OCI-LY7 (cell line): ENCODE data around the gene SPRED2.

Experiments used
- EZH2phosphoT487 ChIP-seq: fragments of 200-600 bp; sonication (generic); IDR thresholded peaks from 2 replicates; pipeline ENCODE4 v1.6.1; 2018; ENCODE audit warnings: low read depth, borderline replicate concordance, mild to moderate bottlenecking, mixed run types, antibody characterized with exemption, low read length, moderate library complexity, mixed read lengths
- TF ChIP-seq, protein P1 (sequence below): fragments of 200-600 bp; sonication (generic); conservative IDR thresholded peaks from 2 replicates; pipeline ENCODE4 v1.5.1; 2014; ENCODE audit warnings: mild to moderate bottlenecking, antibody characterized with exemption, low read length, moderate library complexity, mixed read lengths

DNA sequence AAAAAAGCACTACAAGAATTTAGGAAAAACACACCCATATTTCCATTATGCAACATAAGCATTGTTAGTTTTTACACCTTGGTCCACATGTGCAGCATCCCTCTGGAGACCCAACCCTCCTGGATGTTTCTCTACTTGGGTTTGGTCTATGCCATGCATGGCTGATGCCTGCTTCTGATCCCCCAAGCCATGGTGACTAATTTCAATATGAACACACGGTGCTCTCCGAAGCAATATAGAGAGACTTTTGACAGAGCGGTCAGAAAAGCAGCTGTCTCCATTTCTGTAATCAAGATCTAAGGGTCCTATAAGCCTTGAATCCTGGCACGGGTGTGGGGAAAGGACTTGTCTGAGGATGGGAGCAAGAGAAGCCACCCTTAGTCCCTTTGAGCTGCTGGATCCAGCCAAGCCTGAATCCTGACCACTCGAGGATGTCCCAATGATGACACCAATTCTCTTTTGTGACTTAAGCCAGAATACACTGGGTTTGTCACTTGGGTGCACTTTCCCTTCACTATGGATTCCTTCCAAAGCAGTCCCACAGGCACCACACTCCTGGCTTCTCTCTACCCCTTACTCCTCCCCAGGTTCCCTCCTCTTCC, 113.2 kb downstream of the SPRED2 start:
- TF ChIP-seq, protein P1, sequence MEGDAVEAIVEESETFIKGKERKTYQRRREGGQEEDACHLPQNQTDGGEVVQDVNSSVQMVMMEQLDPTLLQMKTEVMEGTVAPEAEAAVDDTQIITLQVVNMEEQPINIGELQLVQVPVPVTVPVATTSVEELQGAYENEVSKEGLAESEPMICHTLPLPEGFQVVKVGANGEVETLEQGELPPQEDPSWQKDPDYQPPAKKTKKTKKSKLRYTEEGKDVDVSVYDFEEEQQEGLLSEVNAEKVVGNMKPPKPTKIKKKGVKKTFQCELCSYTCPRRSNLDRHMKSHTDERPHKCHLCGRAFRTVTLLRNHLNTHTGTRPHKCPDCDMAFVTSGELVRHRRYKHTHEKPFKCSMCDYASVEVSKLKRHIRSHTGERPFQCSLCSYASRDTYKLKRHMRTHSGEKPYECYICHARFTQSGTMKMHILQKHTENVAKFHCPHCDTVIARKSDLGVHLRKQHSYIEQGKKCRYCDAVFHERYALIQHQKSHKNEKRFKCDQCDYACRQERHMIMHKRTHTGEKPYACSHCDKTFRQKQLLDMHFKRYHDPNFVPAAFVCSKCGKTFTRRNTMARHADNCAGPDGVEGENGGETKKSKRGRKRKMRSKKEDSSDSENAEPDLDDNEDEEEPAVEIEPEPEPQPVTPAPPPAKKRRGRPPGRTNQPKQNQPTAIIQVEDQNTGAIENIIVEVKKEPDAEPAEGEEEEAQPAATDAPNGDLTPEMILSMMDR, result no peak
- no peak for TF ChIP-seq EZH2phosphoT487
